Testis (tissue), 2 donors: Measurements from ENCODE around the gene RASSF1.

ENCODE experiments used
- CTCF ChIP-seq, 3 experiments: fragments of 450-650 bp in 2 of 3; fragments of 200-600 bp in 1 of 3; sonication (generic) in 1 of 3; IDR thresholded peaks; one replicate each; pipeline ENCODE4 v1.5.1; 2016 to 2019; ENCODE audit warnings: antibody characterized with exemption in 3 of 3, mild to moderate bottlenecking in 2 of 3, moderate library complexity in 1 of 3
- POLR2A ChIP-seq: fragments of 450-650 bp; IDR thresholded peaks from one replicate; pipeline ENCODE4 v1.6.1; 2017; ENCODE audit warnings: antibody characterized with exemption, mild to moderate bottlenecking, moderate library complexity

- no peak for TF ChIP-seq CTCF (IDR thresholded peaks at IDR 0.05)
- TF ChIP-seq POLR2A: no peak
Observed at GRCh38 chr3:50352781-50353180, 12.1 kb upstream of the RASSF1 start.
